GM20431 (cell line): Measurements from ENCODE around the gene MEF2C.

Source experiments
- in situ Hi-C: fragments of 300-500 bp; cut with MseI, MboI; formaldehyde crosslinking; loops from one replicate; pipeline ENCODE4 v1.15.0; 2020; ENCODE audit warnings: low sequenced_read_pairs; ENCODE audit not compliant: unreplicated experiment

MEF2C gene

GRCh38 chr5:88770276-88771257 is 112.4 kb downstream of the MEF2C start:
- in situ Hi-C loops = no loop called here

DNA sequence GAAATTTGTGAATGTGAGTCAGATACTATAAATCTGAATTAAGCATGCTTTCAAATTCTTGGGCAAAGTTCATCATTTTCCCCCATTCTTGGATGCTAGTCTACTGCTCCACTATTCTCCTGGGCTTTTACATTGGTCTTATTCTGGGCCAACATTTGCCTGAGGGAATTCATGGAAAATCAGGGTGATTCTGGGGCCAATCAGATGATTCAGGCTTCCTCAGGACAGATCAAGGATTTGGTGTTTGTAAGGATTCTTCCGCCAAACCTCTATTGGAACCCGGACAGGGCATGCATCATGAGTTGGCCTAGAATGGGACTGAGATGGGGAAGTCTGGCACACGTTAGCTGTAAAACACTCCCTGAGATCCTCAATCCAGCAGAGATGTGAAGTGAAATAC is 113.8 kb downstream of the MEF2C start:
- in situ Hi-C loops = no loop called here

DNA sequence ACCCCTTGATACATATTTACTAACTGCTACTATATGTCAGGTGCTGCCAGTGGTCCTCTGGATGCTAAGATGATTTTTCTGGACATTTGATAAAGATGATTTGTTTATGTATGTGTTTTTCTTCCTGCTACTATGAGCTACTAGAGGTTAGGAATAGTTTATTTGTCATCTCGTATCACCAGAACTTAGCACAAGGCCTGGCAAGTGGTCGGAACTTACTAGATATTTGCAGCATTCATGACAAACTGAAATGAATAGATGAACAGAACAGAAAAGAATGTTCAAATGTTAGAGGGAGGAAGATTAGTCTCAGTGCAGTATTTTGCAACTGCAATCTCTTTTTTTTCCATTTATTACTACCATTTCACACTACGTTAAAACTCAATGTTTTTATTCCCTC is 114.6 kb downstream of the MEF2C start:
- in situ Hi-C loops = no loop called here

DNA sequence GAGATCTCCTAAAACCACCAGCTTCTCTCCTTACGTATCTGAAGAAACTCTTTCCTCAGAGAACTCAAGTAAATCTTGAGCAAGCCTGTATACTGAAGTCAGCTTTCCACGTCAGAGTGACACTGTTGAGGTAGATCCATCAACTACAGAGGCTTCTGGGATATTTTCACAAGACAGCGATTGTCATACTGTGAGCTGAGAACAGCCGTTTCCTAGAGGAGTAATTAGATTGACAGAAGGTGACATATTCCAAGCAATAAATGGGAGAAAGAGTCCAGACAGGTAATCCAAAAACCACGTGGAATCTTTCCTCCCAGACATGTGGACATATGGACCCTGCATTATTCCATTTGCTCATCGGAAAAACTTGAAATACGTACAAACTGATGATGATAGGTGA is 117.2 kb downstream of the MEF2C start:
- in situ Hi-C loops = no loop called here

GRCh38 chr5:88765171-88765570 is 117.8 kb downstream of the MEF2C start:
- in situ Hi-C loops = no loop called here

- in situ Hi-C loops = no loop called here
These were observed 121.0 kb downstream of the MEF2C start for GRCh38 chr5:88761939-88762338.

- in situ Hi-C loops = no loop called here
These were observed 121.6 kb downstream of the MEF2C start for GRCh38 chr5:88761269-88761850.

DNA sequence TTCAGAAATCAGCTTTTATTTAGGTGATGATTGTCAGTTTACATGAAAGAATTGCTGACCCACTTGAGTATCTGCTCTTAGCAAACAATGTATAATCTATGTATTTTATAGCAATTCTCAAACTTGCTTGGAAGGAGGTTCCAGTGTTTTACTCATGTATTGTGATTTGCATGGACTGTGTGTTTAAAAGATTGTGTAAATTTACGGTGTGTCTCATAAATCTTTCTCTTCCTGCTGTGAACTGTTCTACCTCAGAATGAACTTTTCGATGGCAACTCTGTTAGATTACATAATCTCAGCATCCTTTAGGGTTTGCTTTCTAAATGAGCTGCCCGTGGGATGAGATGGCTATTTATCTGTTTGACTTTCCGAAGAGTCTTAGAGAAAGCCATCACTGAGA is 122.5 kb downstream of the MEF2C start:
- in situ Hi-C loops = no loop called here

- in situ Hi-C loops = no loop called here
These were observed 124.4 kb downstream of the MEF2C start for GRCh38 chr5:88758591-88758990.

- in situ Hi-C loops = no loop called here
These were observed 124.8 kb downstream of the MEF2C start for GRCh38 chr5:88758184-88758583.

DNA sequence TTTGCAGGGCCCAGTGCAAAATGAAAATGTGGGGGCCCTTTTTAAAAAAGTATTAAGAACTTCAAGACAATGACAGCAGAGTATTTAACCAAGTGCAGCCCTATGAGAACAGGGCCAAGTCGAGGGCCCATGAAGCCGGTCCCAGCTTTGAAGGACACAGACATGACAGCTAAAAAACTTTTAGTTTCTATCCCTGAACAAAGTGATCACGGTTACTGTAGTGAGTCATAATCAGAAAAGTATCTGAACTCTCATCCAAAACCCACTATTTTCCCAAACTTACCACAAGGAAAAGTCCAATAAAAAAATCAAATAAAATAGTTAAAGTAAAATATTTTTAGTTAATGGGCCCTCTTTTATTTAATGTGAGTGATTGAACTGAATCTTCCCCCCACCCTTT is 126.0 kb downstream of the MEF2C start:
- in situ Hi-C loops = no loop called here

- in situ Hi-C loops = no loop called here
These were observed 134.3 kb downstream of the MEF2C start for GRCh38 chr5:88748666-88749065.

DNA sequence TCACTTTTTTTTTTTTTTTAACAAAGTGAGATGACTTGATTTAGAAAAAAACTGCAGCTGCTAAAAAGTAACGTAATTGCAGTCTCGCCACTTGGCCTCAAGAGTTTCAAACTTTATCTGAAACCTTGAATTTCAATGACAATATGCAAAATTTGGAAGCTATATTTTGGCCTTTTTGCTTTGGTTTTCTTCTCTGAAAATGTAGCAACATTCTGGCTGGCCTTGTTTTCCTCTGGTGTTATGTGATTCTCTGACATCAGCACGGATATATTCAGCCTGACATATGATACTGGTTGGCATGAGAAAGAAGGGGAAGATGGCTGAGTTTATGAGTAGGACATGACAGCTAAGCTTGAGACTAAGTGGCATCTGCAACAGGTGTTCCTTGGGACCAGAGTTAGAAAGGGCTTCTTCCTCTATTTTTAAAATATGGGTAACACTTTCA is 136.5 kb downstream of the MEF2C start:
- in situ Hi-C loops = no loop called here

DNA sequence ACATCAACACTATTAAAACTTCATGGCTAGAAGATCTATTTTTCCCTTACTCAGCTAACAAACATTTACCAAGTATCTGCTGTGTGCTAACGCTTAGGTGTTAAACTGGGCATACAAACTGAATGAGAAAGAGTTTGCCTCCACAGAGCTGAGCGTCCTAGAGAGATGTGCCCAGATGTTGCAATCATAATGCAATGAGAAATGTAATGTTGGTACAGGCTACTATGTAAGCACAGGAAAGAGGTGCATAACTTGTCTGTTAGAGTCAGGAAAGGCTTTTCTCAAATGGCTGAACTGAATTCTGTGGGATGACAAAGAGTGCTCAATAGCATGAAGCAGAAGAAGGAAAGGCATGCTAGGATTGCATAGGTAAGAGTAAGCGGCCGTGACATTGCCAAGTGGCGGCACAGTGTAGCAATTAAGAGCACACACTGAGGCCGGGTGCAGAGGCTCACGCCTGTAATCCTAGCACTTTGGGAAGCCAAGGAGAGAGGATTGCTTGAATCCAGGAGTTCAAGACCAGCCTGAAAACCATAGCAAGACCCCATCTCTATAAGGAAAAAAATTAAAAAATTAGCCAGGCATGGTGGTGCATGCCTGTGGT is 137.8 kb downstream of the MEF2C start:
- in situ Hi-C loops = no loop called here

DNA sequence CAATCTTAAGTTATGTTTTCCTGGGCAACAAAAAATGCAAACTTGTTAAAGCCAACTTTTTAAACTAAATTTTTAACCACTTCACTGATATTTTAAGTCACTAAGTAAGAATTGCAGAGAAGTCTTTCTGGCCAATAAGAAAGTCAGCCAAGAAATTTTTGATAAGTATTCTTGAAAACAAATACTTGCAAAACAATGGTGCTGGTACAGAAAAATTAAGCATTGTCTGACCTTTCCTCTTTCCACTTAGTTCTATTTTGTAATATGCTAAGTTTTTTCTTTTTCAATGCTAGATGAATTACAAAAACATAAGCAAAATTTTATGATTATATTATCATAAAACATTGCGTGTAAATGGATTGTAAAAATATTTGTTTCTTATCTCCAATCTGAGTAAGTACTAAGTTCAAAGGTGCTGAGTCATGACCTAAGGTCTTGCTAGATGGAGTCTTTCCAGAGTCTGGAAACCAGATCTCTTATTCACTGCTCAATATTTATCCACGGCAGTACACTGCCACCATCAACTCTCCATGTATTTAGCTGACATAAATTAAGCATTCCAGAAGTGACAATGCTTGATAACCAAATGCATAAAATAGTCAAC is 139.7 kb downstream of the MEF2C start:
- in situ Hi-C loops = no loop called here

DNA sequence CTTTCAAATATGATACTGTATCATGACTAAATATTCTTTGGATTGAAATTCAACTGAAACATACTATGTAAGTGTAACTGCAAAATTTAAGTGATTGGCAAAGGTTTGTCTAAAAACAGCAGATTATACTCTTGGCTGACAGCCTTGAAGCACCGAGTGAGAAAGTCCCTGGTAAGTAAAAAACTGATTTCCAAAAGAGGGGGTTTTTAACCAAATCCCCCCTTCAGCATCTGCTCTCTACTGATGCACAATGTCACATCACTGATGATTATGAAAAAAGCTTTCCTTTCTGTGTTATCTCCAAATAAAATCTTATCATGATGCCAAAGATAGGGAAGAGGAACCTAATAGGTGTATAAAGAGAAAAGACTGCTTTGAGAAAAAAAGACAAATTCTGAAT is 141.0 kb downstream of the MEF2C start:
- in situ Hi-C loops = no loop called here

DNA sequence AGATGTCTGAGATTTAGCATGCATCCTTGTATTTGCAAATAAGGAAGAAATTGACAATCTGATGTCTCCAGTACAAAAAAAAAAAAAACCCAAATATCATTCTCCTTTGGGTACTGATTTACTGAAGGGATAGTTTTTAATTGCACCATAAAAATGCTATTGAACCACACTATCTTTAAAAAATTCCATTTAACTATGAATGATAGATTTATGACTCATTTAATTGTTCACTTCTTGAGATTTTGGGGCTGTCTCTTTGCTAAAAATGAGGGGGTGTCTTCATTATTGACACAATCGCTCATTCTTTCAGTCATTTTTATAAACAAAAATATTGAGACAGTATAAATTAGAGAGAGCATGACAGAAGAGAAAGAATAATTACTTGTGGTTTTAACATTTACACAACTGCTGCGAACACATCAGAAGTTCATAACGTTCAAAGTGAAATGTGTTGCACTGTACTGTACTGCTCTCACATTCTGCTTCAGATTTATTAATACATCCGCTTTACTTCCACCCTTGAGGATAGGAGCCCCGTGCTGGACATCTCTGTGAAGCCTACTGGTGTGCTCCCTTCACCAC is 142.3 kb downstream of the MEF2C start:
- in situ Hi-C loops = no loop called here

DNA sequence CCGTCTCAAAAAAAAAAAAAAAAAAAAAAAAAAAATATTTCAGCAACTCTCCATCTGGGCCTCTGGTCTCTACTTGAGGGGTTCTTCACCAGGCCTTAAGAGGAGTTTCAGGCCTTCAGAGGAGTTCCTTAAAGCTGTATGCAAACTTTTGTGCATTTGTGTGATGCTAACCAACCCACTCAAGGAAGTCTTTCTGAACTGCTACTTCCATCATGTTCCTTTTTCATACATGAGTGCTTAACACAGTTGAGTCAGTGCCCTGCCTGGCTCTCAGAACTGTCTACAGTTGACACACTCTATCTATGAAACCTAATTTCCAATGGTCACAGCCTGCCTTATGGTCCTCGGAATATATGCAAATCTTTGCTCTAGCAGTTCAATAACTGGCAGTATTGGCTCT is 146.5 kb downstream of the MEF2C start:
- in situ Hi-C loops = no loop called here

- in situ Hi-C loops = no loop called here
These were observed 148.0 kb downstream of the MEF2C start for GRCh38 chr5:88734983-88735382.

GRCh38 chr5:88734191-88734640 is 148.8 kb downstream of the MEF2C start:
- in situ Hi-C loops = no loop called here
